GM18508 (cell line): ENCODE measurements around the gene TSPAN11.

Source experiments
- ATAC-seq: cut with Tn5 transposase; IDR thresholded peaks from one replicate; pipeline ENCODE4 v1.9.1; 2021; ENCODE audit warnings: moderate number of reproducible peaks; ENCODE audit not compliant: insufficient read depth, unreplicated experiment

The TSPAN11 gene

GRCh38 chr12:30977124-30977523 is 50.6 kb downstream of the TSPAN11 start:
- ATAC-seq: no peak

- no peak for ATAC-seq
Observed at GRCh38 chr12:30977537-30978349, 51.2 kb downstream of the TSPAN11 start.

- ATAC-seq: no peak
Observed at GRCh38 chr12:30978639-30979038, 52.1 kb downstream of the TSPAN11 start.

GRCh38 chr12:30979371-30980259 is 53.1 kb downstream of the TSPAN11 start:
- ATAC-seq: no peak

- no peak for ATAC-seq
Observed at GRCh38 chr12:30980955-30981662, 54.6 kb downstream of the TSPAN11 start.

- no peak for ATAC-seq
Observed at GRCh38 chr12:30982413-30982812, 55.9 kb downstream of the TSPAN11 start.

GRCh38 chr12:30985814-30986452 is 59.4 kb downstream of the TSPAN11 start:
- no peak for ATAC-seq

GRCh38 chr12:30988086-30988485 is 61.5 kb downstream of the TSPAN11 start:
- no peak for ATAC-seq

GRCh38 chr12:30988646-30989286 is 62.2 kb downstream of the TSPAN11 start:
- no peak for ATAC-seq

- no peak for ATAC-seq
Observed at GRCh38 chr12:30989754-30990153, 63.2 kb downstream of the TSPAN11 start.

GRCh38 chr12:30990316-30990715 is 63.8 kb downstream of the TSPAN11 start:
- no peak for ATAC-seq

GRCh38 chr12:30990776-30991175 is 64.2 kb downstream of the TSPAN11 start:
- no peak for ATAC-seq

GRCh38 chr12:30991466-30991865 is 64.9 kb downstream of the TSPAN11 start:
- no peak for ATAC-seq

GRCh38 chr12:30992381-30992780 is 65.8 kb downstream of the TSPAN11 start:
- no peak for ATAC-seq

GRCh38 chr12:30993766-30994165 is 67.2 kb downstream of the TSPAN11 start:
- ATAC-seq: no peak

GRCh38 chr12:30994274-30994673 is 67.7 kb downstream of the TSPAN11 start:
- no peak for ATAC-seq

- ATAC-seq: no peak
Observed at GRCh38 chr12:30996255-30996654, 69.7 kb downstream of the TSPAN11 start.

- ATAC-seq: no peak
Observed at GRCh38 chr12:30996752-30997151, 70.2 kb downstream of the TSPAN11 start.

GRCh38 chr12:30997685-30998440 is 71.3 kb downstream of the TSPAN11 start:
- no peak for ATAC-seq
